ENCODE measurements around the gene MAS1L.

DNA sequence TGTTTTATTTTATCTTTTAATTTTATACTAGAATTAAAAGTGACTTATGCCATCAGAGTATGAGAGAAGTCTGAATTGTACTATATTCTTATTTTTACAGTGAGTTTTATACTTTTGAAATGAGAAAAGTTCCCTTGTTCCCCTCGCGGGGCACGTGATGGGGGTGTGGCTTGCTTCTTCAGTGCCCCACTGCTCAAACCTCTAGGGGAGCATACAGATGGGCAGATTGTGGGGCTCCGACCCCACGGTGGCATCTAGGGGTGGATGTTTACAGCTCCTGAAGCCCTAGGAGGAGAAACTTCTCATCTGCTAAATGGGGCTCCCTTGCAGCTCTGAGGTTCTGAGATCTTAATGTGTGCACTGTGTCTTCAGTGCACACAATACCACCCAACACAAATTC is 11.9 kb upstream of the MAS1L start:
- TF ChIP-seq, protein P1, sequence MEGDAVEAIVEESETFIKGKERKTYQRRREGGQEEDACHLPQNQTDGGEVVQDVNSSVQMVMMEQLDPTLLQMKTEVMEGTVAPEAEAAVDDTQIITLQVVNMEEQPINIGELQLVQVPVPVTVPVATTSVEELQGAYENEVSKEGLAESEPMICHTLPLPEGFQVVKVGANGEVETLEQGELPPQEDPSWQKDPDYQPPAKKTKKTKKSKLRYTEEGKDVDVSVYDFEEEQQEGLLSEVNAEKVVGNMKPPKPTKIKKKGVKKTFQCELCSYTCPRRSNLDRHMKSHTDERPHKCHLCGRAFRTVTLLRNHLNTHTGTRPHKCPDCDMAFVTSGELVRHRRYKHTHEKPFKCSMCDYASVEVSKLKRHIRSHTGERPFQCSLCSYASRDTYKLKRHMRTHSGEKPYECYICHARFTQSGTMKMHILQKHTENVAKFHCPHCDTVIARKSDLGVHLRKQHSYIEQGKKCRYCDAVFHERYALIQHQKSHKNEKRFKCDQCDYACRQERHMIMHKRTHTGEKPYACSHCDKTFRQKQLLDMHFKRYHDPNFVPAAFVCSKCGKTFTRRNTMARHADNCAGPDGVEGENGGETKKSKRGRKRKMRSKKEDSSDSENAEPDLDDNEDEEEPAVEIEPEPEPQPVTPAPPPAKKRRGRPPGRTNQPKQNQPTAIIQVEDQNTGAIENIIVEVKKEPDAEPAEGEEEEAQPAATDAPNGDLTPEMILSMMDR (IDR thresholded peaks at IDR 0.05; ENCODE audit: low read depth, low read length, poor library complexity, severe bottlenecking): no peak
- no peak for TF ChIP-seq EZH2phosphoT487 (IDR thresholded peaks at IDR 0.05; ENCODE audit: borderline replicate concordance, low read length)
